Ovary (tissue), 9 donors: ENCODE data around the gene MVP. TPM values are rescaled to one million over a fixed set of nuclear protein-coding genes. Genes with fewer than 3 reads are reported as not detected.
"Not testable (repeated sequence)": the region's sequence is repeated elsewhere in the genome, so short reads cannot be mapped to it uniquely, and the experiment has no call there.

Source experiments
- DNase-seq, 5 donors: peaks; one replicate each; pipeline ENCODE4 v3.0.0-alpha.2; 2019 to 2020
- H3K27ac ChIP-seq, 2 donors: fragments of 200-600 bp; one replicate each; pipeline versions ENCODE4 v1.5.1 to v1.8.0; 2019 to 2022
- H3K27me3 ChIP-seq: fragments of 200-600 bp; one replicate; pipeline ENCODE4 v1.8.0; 2022
- H3K36me3 ChIP-seq: fragments of 200-600 bp; sonication (generic); one replicate; pipeline ENCODE4 v1.5.1; 2019
- H3K4me1 ChIP-seq: one replicate; pipeline ENCODE4 v1.8.1; 2013; ENCODE audit warnings: mild to moderate bottlenecking, moderate library complexity; ENCODE audit not compliant: insufficient read depth
- H3K4me3 ChIP-seq: fragments of 200-600 bp; sonication (generic); one replicate; pipeline ENCODE4 v1.5.1; 2017
- H3K9me3 ChIP-seq, 2 donors: fragments of 200-600 bp in 1 of 2; sonication (generic) in 1 of 2; one replicate each; pipeline versions ENCODE4 v1.5.1 to v1.8.1; 2013 to 2019; ENCODE audit warnings: mild to moderate bottlenecking in 1 of 2, moderate library complexity in 1 of 2
- CTCF ChIP-seq, 3 donors: fragments of 450-650 bp in 2 of 3; fragments of 200-600 bp in 1 of 3; IDR thresholded peaks; one replicate each; pipeline versions ENCODE4 v1.5.1 to v1.8.0; 2016 to 2022; ENCODE audit warnings: antibody characterized with exemption in 3 of 3, mild to moderate bottlenecking in 1 of 3
- EP300 ChIP-seq: sonication (generic); formaldehyde crosslinking; IDR thresholded peaks from one replicate; pipeline ENCODE4 v1.6.1; 2017; ENCODE audit warnings: antibody characterized with exemption
- POLR2A ChIP-seq: fragments of 450-650 bp; IDR thresholded peaks from one replicate; pipeline ENCODE4 v1.6.1; 2017; ENCODE audit warnings: antibody characterized with exemption, mild to moderate bottlenecking, moderate library complexity
- WGBS, 3 donors: extraction: QIAGEN DNeasy Blood & Tissue Kit in 1 of 3; methylation state at CpG; one replicate each; pipeline versions ENCODE4 v1.1.5 to v1.1.7; 2013 to 2017; 5-methylcytosine and 5-hydroxymethylcytosine counted together
- intact Hi-C, 4 donors: fragments of 100-400 bp; cut with DNase I; formaldehyde crosslinking; loops; one replicate each; pipeline versions ENCODE4 v1.11.0 to v1.15.1; 2022 to 2023
- polyA plus RNA-seq, 2 donors: library from polyadenylated mRNA; stranded (reverse); fragments of 200-250 nt in 1 of 2; fragments of 350-450 nt in 1 of 2; fragmentation: Illumina TruSeq in 1 of 2; extraction: RNeasy Lipid Tissue Mini Kit (QIAGEN cat#74804) in 1 of 2; gene quantifications; one replicate each; pipeline ENCODE4 v1.2.3, GENCODE V29; 2013 to 2014
- total RNA-seq, 7 donors: library from RNA; depleted of rRNA in 2 of 7; stranded (reverse); fragments of >200 nt in 2 of 7; fragmentation: NEBNext Ultra II Directional in 3 of 7; extraction: Animal tissue kit (Norgen Biotek cat#: 25700) in 3 of 7; gene quantifications; one replicate each; pipeline versions ENCODE4 v1.1.0 to v1.2.4, GENCODE V29; 2016 to 2023
- donor health status: DM: no; HTN: no; CAD: no; lungs with moderate emphysema.
- donor health status: DM: no; HTN: no; CAD: no.
- donor health status: Bipolar disorder and iron deficiency.
- donor health status: DM: yes; HTN: yes; CAD: no.
- donor health status: DM: no; HTN: no; CAD: no.
- donor health status: DM: yes; HTN: yes; CAD: no.

Gene MVP
- total and polyA plus RNA-seq, 9 donors = 56.4 to 191 (median 129) TPM

GRCh38 chr16:29877266-29877961 lies 57.2 kb downstream of the MVP start:
- Histone ChIP-seq H3K27me3 (no peaks in the 10 kb centered on the region), H3K4me1 (no peaks in the 10 kb centered on the region), H3K27ac (no peak overlapping the region), H3K9me3 (no peaks in the 10 kb centered on the region), H3K36me3 (no peaks in the 10 kb centered on the region), H3K4me3 (no peak overlapping the region)
- no peak for DNase-seq
- TF ChIP-seq EP300 (no peak), CTCF (IDR thresholded peaks at IDR 0.05) (no peak), POLR2A (no peak)
- 41 to 50% (median 43%) methylated on average over 28 of the region's 28 CpGs for WGBS, 3 donors
- intact Hi-C loops = no loop called here

- no peaks in the 10 kb centered on the region for H3K9me3 ChIP-seq
- no peaks in the 10 kb centered on the region for H3K36me3 ChIP-seq
- no peaks in the 10 kb centered on the region for H3K4me1 ChIP-seq
- no peak for TF ChIP-seq EP300
- no peak for TF ChIP-seq CTCF (IDR thresholded peaks at IDR 0.05)
- no peak for TF ChIP-seq POLR2A
- no peak overlapping the region for H3K27ac ChIP-seq
- 93 to 94% (median 93%) methylated on average over 14 of the region's 14 CpGs for WGBS, 3 donors
- DNase-seq = no peak
- no peaks in the 10 kb centered on the region for H3K27me3 ChIP-seq
- intact Hi-C loops = no loop called here
- H3K4me3 ChIP-seq = no peak overlapping the region
These were observed 57.9 kb downstream of the MVP start for GRCh38 chr16:29878172-29878571.

GRCh38 chr16:29881050-29881449 lies 60.8 kb downstream of the MVP start:
- no peaks in the 10 kb centered on the region for H3K9me3 ChIP-seq
- H3K36me3 ChIP-seq = no peaks in the 10 kb centered on the region
- no peaks in the 10 kb centered on the region for H3K4me1 ChIP-seq
- intact Hi-C loops = loop anchor here in 1 of 4 donors (10.0 kb wide), 1 partner anchor 134 kb away; the partner anchor contains the start of gene DOC2A
- TF ChIP-seq POLR2A = no peak
- no peak for TF ChIP-seq EP300
- no peak for TF ChIP-seq CTCF (IDR thresholded peaks at IDR 0.05)
- H3K27me3 ChIP-seq = no peaks in the 10 kb centered on the region
- no peak overlapping the region for H3K4me3 ChIP-seq
- H3K27ac ChIP-seq = no peak overlapping the region
- no peak for DNase-seq
- 85 to 92% (median 91%) methylated on average over 3 of the region's 3 CpGs for WGBS, 3 donors

- Histone ChIP-seq H3K27me3 (no peaks in the 10 kb centered on the region), H3K27ac (no peak overlapping the region), H3K36me3 (no peaks in the 10 kb centered on the region), H3K4me3 (no peak overlapping the region), H3K9me3 (no peaks in the 10 kb centered on the region), H3K4me1 (no peaks in the 10 kb centered on the region)
- intact Hi-C loops = loop anchor here in 1 of 4 donors (10.0 kb wide), 1 partner anchor 131 kb away; the partner anchor contains the start of gene DOC2A
- 58 to 88% (median 82%) methylated on average over 6 of the region's 6 CpGs for WGBS, 3 donors
- no peak for DNase-seq
- no peak for TF ChIP-seq EP300
- no peak for TF ChIP-seq CTCF (IDR thresholded peaks at IDR 0.05)
- no peak for TF ChIP-seq POLR2A
These were observed 63.7 kb downstream of the MVP start for GRCh38 chr16:29883987-29884386.

- not testable (repeated sequence) for H3K36me3 ChIP-seq, H3K4me1 ChIP-seq, H3K27ac ChIP-seq, DNase-seq, H3K27me3 ChIP-seq, H3K4me3 ChIP-seq, H3K9me3 ChIP-seq
- WGBS, 3 donors = 89 to 99% (median 98%) methylated on average over 3 of the region's 3 CpGs
- intact Hi-C loops = loop anchor here in 1 of 4 donors (10.0 kb wide), 1 partner anchor 125 kb away; the partner anchor contains the start of gene DOC2A
These were observed 69.1 kb downstream of the MVP start for GRCh38 chr16:29889372-29889771.
